GM13976 (cell line): ENCODE results near the gene PCBD2.
"Not testable (repeated sequence)": the region's sequence is repeated elsewhere in the genome, so short reads cannot be mapped to it uniquely, and the experiment has no call there.

Experiments
- DNase-seq: peaks from one replicate; pipeline ENCODE4 v3.0.0; 2012; ENCODE audit warnings: low spot score
- CTCF ChIP-seq: IDR thresholded peaks from 2 replicates; pipeline ENCODE4 v1.5.1; 2012; ENCODE audit warnings: borderline replicate concordance, mild to moderate bottlenecking; ENCODE audit not compliant: insufficient read depth; ENCODE audit errors: extremely low read depth, missing control alignments, control extremely low read depth
- in situ Hi-C: fragments of 300-500 bp; cut with MboI; formaldehyde crosslinking; loops from one replicate; pipeline ENCODE4 v1.12.0; 2022; ENCODE audit warnings: low sequenced_read_pairs, mixed read lengths, inconsistent platforms; ENCODE audit not compliant: unreplicated experiment

PCBD2 gene

DNA sequence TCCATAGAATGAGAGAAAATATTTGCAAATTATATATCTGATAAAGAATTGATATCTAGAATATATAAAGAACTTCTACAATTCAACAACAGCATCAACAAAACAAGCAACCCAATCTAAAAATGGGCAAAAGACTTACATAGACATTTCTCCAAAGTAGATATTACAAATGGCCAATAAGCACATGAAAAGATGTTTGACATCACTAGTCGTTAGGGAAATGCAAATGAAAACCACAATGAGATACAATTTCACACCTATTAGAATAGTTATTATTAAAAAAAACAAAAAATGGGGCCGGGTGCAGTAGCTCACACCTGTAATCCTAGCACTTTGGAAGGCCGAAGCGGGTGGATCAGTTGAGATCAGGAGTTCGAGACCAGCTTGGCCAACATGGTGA is 87.2 kb downstream of the PCBD2 start:
- in situ Hi-C loops, result no loop called here
- TF ChIP-seq CTCF, result no peak
- no peak for DNase-seq

- in situ Hi-C loops, result no loop called here
- TF ChIP-seq CTCF, result no peak
- DNase-seq, result no peak
These were observed 88.2 kb downstream of the PCBD2 start for GRCh38 chr5:134993161-134993560.

GRCh38 chr5:134994560-134995156 is 89.7 kb downstream of the PCBD2 start:
- in situ Hi-C loops, result no loop called here
- no peak for TF ChIP-seq CTCF
- DNase-seq, result peak; percentile 16

- in situ Hi-C loops, result no loop called here
- no peak for TF ChIP-seq CTCF
- no peak for DNase-seq
These were observed 91.0 kb downstream of the PCBD2 start for GRCh38 chr5:134995850-134996402.

- DNase-seq, result peak; percentile 13
- in situ Hi-C loops, result no loop called here
- TF ChIP-seq CTCF, result no peak
These were observed 92.1 kb downstream of the PCBD2 start for GRCh38 chr5:134997015-134997414.

DNA sequence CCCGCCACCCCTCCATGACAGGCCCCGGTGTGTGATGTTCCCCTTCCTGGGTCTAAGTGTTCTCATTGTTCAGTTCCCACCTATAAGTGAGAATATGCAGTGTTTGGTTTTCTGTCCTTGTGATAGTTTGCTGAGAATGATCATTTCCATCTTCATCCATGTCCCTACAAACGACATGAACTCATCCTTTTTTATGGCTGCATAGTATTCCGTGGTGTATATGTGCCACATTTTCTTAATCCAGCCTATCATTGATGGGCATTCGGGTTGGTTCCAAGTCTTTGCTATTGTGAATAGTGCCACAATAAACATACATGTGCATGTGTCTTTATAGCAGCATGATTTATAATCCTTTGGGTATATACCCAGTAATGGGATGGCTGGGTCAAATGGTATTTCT is 93.1 kb downstream of the PCBD2 start:
- in situ Hi-C loops, DNase-seq: not testable (repeated sequence)

DNA sequence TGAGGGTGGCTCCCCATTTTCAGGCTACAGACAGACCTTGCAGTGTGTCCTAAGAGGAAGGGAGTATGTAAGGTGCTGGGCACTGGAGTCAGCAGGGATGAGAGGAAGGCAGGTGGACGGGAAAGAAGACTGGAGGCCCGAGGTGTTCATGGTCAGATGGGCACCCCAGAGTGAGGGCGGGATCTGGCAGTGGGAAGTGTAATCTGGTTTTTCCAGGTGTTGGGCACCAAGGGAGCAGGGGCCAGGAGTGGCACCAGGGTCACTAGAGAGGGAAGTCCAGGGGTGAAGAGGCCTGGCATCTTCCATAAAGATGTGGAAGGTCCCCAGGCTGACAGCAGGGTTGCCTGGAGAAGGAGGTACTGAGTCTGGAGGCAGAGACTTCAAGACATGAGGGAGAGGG is 99.4 kb downstream of the PCBD2 start:
- no peak for TF ChIP-seq CTCF
- peak; percentile 6 for DNase-seq
- in situ Hi-C loops, result no loop called here
